IMR-90 (cell line): ENCODE results near the gene PARD3.

Experiments
- POLR2A ChIP-seq: IDR thresholded peaks from 2 replicates; pipeline ENCODE4 v1.6.1; 2012; ENCODE audit warnings: mild to moderate bottlenecking, low read depth, low read length
- TF ChIP-seq, protein P1 (sequence below): conservative IDR thresholded peaks from 2 replicates; pipeline ENCODE4 v1.5.1; 2012; ENCODE audit warnings: mild to moderate bottlenecking, low read depth, low read length, improper control_type of control experiment
- TF ChIP-seq, protein P2 (sequence below): fragments of 150-350 bp; IDR thresholded peaks from 2 replicates; pipeline ENCODE4 v1.6.1; 2016; ENCODE audit warnings: low read depth, mild to moderate bottlenecking, low read length, moderate library complexity, borderline replicate concordance

- TF ChIP-seq, protein P1, sequence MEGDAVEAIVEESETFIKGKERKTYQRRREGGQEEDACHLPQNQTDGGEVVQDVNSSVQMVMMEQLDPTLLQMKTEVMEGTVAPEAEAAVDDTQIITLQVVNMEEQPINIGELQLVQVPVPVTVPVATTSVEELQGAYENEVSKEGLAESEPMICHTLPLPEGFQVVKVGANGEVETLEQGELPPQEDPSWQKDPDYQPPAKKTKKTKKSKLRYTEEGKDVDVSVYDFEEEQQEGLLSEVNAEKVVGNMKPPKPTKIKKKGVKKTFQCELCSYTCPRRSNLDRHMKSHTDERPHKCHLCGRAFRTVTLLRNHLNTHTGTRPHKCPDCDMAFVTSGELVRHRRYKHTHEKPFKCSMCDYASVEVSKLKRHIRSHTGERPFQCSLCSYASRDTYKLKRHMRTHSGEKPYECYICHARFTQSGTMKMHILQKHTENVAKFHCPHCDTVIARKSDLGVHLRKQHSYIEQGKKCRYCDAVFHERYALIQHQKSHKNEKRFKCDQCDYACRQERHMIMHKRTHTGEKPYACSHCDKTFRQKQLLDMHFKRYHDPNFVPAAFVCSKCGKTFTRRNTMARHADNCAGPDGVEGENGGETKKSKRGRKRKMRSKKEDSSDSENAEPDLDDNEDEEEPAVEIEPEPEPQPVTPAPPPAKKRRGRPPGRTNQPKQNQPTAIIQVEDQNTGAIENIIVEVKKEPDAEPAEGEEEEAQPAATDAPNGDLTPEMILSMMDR = no peak
- no peak for TF ChIP-seq POLR2A
- TF ChIP-seq, protein P2, sequence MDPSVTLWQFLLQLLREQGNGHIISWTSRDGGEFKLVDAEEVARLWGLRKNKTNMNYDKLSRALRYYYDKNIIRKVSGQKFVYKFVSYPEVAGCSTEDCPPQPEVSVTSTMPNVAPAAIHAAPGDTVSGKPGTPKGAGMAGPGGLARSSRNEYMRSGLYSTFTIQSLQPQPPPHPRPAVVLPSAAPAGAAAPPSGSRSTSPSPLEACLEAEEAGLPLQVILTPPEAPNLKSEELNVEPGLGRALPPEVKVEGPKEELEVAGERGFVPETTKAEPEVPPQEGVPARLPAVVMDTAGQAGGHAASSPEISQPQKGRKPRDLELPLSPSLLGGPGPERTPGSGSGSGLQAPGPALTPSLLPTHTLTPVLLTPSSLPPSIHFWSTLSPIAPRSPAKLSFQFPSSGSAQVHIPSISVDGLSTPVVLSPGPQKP = no peak
These were observed 126.0 kb downstream of the PARD3 start for GRCh38 chr10:34689053-34689452.
